Bronchial smooth muscle cell (primary cell): ENCODE measurements around the gene MYADML2. TPM values are rescaled to one million over a fixed set of nuclear protein-coding genes. Genes with fewer than 3 reads are reported as not detected.

Source experiments
- total RNA-seq: library from RNA; depleted of rRNA; stranded (reverse); fragments of >200 nt; gene quantifications from 2 replicates; pipeline ENCODE4 v1.2.1, GENCODE V29; 2014

MYADML2 gene
- total RNA-seq: not detected in 2 replicates

DNA sequence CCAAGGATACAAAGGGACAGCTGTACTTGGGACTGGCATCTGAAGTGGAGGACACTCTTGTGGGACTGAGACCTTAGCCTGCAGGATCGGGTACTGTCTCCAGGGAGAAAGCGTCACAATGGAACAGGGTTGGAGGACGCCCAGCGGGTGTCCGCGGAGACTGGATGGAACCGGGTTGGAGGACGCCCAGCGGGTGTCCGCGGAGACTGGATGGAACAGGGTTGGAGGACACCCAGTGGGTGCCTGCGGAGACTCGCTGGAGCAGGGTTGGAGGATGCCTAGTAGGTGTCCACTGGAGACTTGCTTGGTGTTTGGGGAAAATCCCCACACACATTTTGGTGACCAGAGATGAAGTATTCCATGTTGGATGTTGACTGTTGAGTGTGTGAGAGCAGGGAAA, at the start of gene MYADML2:
Gene MYADML2 (minus strand): TSS at position 45 of the 400 bp plus-strand sequence. CDS start 5,492 bp downstream, outside the sequence.

DNA sequence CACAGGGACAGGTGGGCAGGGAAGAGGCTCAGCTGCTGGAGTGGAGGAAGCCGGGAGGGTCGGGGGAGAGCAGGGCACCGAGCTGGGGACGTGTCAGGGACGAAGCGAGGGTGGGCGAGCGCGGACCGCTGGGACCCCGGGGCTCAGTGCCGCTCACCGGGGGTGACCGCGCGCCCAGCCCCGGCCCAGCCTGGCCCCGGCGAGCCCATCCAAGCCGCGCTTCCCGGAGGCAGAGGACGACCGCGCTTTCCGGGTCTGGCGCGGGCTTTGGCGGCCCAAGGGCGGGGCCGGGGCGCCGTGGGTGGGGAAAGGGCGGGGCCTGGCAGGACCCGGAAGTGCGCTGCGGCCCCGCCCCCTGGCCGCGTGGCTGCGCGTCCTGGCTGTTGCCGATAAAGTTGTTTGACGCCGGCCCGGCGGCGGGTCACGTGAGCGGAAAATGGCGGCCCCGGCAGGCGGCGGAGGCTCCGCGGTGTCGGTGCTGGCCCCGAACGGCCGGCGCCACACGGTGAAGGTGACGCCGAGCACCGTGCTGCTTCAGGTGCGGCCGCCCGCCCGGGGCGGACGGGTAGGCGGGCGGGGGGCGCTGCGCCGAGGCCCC, 30.3 kb upstream of the MYADML2 start, which contains the start of gene ASPSCR1:
Gene ASPSCR1 (plus strand): TSS at position 419 of the 598 bp plus-strand sequence. CDS start 18 bp downstream, at position 437.

DNA sequence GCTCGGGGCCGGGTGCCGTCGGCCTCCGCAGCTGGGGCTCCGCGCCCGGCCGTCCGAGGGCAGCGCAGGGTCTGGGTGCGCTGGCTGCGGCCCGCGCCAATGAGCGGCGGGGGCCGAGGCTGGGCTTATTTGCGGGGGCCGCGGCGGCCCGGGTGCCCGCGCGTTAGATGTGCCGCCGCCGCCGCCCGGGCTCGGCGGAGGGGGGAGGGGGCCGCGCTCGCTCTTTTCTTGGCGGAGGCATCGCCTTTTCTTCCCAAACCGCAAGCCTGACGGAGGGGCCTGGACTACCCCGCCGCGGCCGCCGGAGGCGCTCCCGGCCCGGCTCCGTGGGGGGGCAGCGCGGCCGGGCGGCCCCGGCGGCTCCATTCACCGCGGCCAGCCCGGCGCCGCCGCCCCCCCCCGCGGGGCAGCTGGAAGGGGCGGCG, 14.1 kb upstream of the MYADML2 start, which contains the start of gene NOTUM:
Gene NOTUM (minus strand): TSS at position 101 of the 425 bp plus-strand sequence. CDS start 278 bp downstream, outside the sequence.

GRCh38 chr17:81927653-81928543, 19.1 kb downstream of the MYADML2 start, which contains the start of gene MAFG:
MAFG (minus strand) TSS chr17:81927735; CDS start chr17:81923185, 4,550 bp downstream.

GRCh38 chr17:81917565-81918332, 29.3 kb downstream of the MYADML2 start, which contains the start of gene SIRT7:
SIRT7 (minus strand) TSS chr17:81918176; CDS start chr17:81918131, 45 bp downstream.

DNA sequence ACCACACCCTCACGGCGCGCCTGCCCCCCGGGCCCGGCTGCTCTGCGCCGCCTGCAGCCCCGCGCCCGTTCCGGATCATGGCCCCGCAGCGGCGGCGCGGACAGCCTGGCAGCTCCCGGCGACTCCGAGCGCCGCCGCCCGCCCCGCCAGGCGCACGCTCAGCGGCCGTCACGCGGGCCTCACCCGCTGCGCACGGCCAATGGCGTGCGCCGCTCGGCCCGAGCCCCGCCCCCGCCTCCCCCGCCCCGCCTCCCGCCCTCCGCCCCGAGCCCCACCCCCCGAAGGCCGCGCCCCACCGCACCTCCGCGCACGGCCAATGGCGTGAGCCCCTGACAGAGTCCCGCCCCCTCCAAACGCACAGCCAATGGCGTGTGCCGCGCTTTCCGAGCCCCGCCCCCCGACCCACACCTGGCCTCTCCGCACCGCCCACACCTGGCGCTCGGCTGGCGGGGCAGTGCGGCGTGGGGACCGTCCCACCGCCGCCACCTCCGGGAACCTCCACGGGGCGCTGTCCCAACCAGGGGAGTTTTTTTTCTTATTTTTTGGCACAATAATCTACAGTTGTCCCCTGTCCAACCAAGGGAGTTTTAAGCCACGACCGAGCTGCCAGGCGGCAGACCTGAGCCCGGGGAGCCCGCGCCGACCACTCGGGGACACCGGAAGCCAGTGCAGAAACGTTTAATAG, 35.6 kb downstream of the MYADML2 start, which contains the start of gene PCYT2:
Gene PCYT2 (minus strand): TSS at position 123 of the 685 bp plus-strand sequence. CDS start 44 bp downstream, at position 79.

DNA sequence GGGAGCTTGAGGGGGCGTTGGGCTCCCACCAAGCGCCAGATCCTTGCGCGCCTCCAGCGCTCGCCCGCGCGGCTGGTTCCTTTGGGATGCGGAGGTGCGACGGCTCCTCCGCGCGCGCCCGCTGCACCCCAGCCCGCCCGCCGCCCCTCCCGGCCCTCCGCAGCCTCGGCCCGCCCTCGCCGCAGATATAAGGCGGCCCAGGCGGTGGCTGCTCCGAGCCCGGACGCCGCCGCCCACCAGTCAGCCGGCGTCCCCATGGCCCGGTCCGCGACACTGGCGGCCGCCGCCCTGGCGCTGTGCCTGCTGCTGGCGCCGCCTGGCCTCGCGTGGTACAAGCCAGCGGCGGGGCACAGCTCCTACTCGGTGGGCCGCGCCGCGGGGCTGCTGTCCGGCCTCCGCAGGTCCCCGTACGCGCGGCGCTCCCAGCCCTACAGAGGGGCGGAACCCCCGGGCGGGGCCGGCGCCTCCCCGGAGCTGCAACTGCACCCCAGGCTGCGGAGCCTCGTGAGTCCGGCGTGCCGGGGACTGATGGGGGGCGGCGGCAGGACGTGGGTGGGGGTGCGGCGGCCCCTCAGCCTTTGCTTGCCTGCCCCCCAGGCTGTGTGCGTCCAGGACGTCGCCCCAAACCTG, 44.9 kb downstream of the MYADML2 start, which contains the start of gene NPB:
Gene NPB (plus strand): TSS at position 216 of the 630 bp plus-strand sequence. CDS start 40 bp downstream, at position 256.

Other genes with a start within 250 kb of the MYADML2 start
- gene MRPL12, start 243.9 kb downstream of the MYADML2 start, total RNA-seq: 3.5 and 7.6 TPM in 2 replicates
- 2.7 and 5.4 TPM in 2 replicates for gene SLC25A10, start 234.9 kb downstream of the MYADML2 start, total RNA-seq
- gene GCGR, start 143.1 kb downstream of the MYADML2 start, total RNA-seq: not detected in 2 replicates
- gene MCRIP1, start 113.9 kb downstream of the MYADML2 start, total RNA-seq: 96.1 and 97.3 TPM in 2 replicates
- not detected in 2 replicates for gene PPP1R27, start 112.2 kb downstream of the MYADML2 start, total RNA-seq
- gene P4HB, start 86.7 kb downstream of the MYADML2 start, total RNA-seq: 766 and 822 TPM in 2 replicates
- 44.2 and 81.2 TPM in 2 replicates for gene ARHGDIA, start 75.9 kb downstream of the MYADML2 start, total RNA-seq
- 89.5 and 91.1 TPM in 2 replicates for gene ALYREF, start 55.6 kb downstream of the MYADML2 start, total RNA-seq
- gene ANAPC11, start 55.5 kb downstream of the MYADML2 start, total RNA-seq: 255 and 291 TPM in 2 replicates
- gene NPB, start 45.0 kb downstream of the MYADML2 start, total RNA-seq: 0.26 and 0.63 TPM in 2 replicates
- 41.1 and 46.2 TPM in 2 replicates for gene PCYT2, start 35.8 kb downstream of the MYADML2 start, total RNA-seq
- gene SIRT7, start 29.1 kb downstream of the MYADML2 start, total RNA-seq: 18.8 and 21.9 TPM in 2 replicates
- gene MAFG, start 19.5 kb downstream of the MYADML2 start, total RNA-seq: 12.1 and 17.5 TPM in 2 replicates
- 46.8 and 79.8 TPM in 2 replicates for gene PYCR1, start 9.9 kb downstream of the MYADML2 start, total RNA-seq
- under 0.01 TPM in 1 of 2 replicates, not detected in the other for gene NOTUM, start 14.0 kb upstream of the MYADML2 start, total RNA-seq
- gene ASPSCR1, start 30.4 kb upstream of the MYADML2 start, total RNA-seq: 26.6 and 28.4 TPM in 2 replicates
- gene CENPX, start 75.6 kb upstream of the MYADML2 start, total RNA-seq: 14.9 and 33.4 TPM in 2 replicates
- gene LRRC45, start 76.1 kb upstream of the MYADML2 start, total RNA-seq: 12.0 and 15.0 TPM in 2 replicates
- 5.4 and 5.7 TPM in 2 replicates for gene RAC3, start 84.4 kb upstream of the MYADML2 start, total RNA-seq
- gene DCXR, start 90.5 kb upstream of the MYADML2 start, total RNA-seq: 25.1 and 30.3 TPM in 2 replicates
- gene RFNG, start 104.6 kb upstream of the MYADML2 start, total RNA-seq: 24.6 and 26.8 TPM in 2 replicates
- 92.8 and 95.1 TPM in 2 replicates for gene GPS1, start 104.7 kb upstream of the MYADML2 start, total RNA-seq
- 34.8 and 43.7 TPM in 2 replicates for gene DUS1L, start 118.6 kb upstream of the MYADML2 start, total RNA-seq
- gene FASN, start 151.0 kb upstream of the MYADML2 start, total RNA-seq: 63.3 and 80.4 TPM in 2 replicates